Fibroblast of mammary gland (primary cell): ENCODE results near the gene SPEM2.
A peak's percentile ranks its signal among the peaks of the same experiment; 100 is the strongest.

Experiments
- DNase-seq: peaks from one replicate; pipeline ENCODE4 v3.0.0-alpha.2; 2010; ENCODE audit warnings: low read depth
- H3K4me3 ChIP-seq: 2 replicates; pipeline ENCODE4 v1.5.1; 2011; ENCODE audit warnings: low read depth, mild to moderate bottlenecking, low read length, moderate library complexity; ENCODE audit not compliant: control insufficient read depth
- TF ChIP-seq, protein P1 (sequence below): conservative IDR thresholded peaks from 2 replicates; pipeline ENCODE4 v1.5.1; 2011; ENCODE audit warnings: low read depth, low read length, inconsistent platforms; ENCODE audit not compliant: control insufficient read depth, insufficient read depth

Gene SPEM2

GRCh38 chr17:7464081-7464480 is 38.7 kb downstream of the SPEM2 start:
- no peak for DNase-seq
- TF ChIP-seq, protein P1, sequence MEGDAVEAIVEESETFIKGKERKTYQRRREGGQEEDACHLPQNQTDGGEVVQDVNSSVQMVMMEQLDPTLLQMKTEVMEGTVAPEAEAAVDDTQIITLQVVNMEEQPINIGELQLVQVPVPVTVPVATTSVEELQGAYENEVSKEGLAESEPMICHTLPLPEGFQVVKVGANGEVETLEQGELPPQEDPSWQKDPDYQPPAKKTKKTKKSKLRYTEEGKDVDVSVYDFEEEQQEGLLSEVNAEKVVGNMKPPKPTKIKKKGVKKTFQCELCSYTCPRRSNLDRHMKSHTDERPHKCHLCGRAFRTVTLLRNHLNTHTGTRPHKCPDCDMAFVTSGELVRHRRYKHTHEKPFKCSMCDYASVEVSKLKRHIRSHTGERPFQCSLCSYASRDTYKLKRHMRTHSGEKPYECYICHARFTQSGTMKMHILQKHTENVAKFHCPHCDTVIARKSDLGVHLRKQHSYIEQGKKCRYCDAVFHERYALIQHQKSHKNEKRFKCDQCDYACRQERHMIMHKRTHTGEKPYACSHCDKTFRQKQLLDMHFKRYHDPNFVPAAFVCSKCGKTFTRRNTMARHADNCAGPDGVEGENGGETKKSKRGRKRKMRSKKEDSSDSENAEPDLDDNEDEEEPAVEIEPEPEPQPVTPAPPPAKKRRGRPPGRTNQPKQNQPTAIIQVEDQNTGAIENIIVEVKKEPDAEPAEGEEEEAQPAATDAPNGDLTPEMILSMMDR = no peak
- no peak overlapping the region for H3K4me3 ChIP-seq

- H3K4me3 ChIP-seq = no peak overlapping the region
- no peak for DNase-seq
- TF ChIP-seq, protein P1 = no peak
Measured at GRCh38 chr17:7465597-7466275, 40.3 kb downstream of the SPEM2 start.

DNA sequence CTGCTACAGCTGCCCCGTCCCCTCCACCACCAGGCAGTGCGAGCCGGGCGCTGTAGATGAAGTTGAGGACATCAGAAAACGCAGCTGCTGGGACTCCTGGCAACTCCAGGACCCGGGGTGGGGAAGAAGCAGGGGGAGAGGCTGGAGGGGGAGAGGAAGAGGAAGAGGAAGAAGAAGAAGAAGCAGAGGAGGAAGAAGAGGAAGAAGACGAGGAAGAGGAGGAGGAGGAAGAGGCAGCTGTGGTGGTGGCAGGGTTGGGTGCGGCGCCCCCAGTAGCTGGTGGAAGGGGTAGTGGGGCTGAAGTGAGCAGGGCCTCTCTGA is 40.9 kb downstream of the SPEM2 start:
- TF ChIP-seq, protein P1 = no peak
- H3K4me3 ChIP-seq = no peak overlapping the region

DNA sequence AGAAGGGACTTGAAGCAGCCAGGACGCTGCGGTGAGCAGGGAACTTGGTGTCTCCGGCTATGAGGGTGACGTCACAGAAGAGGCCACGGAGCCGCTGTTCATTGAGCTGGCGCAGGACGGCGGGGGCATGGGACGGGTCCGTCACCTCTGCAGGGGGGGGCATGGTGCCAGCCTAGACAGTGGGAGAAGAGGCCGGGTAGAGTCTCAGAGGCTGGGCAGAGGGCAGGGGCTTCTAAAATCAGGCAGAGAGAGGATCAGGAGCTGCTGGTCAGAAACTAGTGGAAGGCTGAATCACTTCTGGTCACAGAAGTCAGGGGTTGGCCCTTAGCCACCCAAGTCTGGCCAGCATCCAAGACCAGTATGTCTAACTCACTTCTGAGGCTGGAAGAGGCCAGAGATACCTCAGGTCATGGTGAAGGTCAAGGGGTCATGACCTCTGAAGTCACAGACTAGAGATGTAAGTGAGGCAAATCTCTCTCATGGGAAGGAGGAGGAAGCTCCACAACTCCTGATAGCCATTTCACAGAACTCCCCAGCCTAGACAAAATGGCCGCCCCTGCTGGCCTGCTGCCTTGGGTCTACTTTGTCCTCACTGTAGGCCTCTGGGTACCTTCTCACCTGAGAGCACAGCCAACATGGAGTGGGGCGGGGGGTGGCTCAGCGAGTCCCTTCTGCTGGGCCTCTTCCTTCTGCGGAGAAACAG is 41.4 kb downstream of the SPEM2 start:
- DNase-seq = peak; percentile 92
- H3K4me3 ChIP-seq = no peak overlapping the region

More for the DNA sequence above, 40.9 kb downstream of the SPEM2 start:
- no peak for DNase-seq

DNA sequence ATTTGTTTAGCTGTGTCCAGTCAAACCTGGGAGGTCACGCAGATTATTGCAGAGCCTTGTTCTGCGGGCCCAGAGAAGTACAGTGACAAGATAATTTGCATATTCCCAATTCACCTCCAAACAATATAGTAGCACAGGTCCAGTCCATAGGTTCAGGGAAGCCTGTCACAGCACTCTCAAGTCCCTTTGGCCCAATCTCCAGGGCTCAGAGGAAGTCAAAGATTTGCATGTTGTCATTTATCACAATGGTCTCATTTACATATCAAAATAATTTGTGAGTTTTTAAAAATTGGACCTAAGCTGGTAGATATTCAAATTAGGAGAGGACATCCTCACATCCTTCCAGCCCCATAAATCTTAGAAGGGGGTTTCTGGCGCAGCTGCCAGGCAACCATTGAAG is 42.1 kb downstream of the SPEM2 start:
- no peak for DNase-seq
- TF ChIP-seq, protein P1 = no peak
- no peak overlapping the region for H3K4me3 ChIP-seq

More for the DNA sequence above, 41.4 kb downstream of the SPEM2 start:
- TF ChIP-seq, protein P1 = no peak

- TF ChIP-seq, protein P1 = no peak
- DNase-seq = no peak
- no peak overlapping the region for H3K4me3 ChIP-seq
Measured at GRCh38 chr17:7468290-7468689, 42.9 kb downstream of the SPEM2 start.
